ENCODE results near the gene DAGLB.
A peak's percentile ranks its signal among the peaks of the same experiment; 100 is the strongest.
"Not testable (repeated sequence)": the region's sequence is repeated elsewhere in the genome, so short reads cannot be mapped to it uniquely, and the experiment has no call there.

The DAGLB gene

DNA sequence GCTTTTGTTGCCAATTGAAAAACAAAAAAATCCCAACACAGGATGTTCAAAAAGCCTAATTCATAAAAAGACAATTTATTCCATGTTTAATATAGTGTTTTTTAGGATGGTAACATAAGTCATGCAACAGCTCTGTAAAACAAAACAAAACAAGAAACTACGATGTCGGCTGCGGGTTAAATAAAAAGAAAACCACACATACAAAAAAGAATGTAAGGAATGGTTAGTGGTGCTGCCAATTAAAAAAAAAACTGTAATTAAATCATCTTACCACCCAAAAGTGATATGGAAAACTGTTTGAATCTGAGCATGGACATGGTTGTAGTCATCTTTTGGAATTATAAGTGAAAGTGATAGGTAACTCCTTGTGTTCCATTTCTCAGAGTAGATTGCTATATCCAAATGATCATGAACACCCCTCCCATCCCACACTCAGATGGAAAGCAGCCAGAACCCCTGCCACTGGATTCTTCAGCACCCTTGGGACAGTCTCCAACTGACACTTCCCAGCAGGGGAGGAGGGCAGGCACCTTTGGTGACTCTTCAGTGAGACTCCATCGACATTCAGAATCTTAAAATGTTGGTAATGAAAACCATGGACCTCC is 14.3 kb upstream of the DAGLB start:
- no peak for DNase-seq (ENCODE audit: low read depth in 2 of 2)

DNA sequence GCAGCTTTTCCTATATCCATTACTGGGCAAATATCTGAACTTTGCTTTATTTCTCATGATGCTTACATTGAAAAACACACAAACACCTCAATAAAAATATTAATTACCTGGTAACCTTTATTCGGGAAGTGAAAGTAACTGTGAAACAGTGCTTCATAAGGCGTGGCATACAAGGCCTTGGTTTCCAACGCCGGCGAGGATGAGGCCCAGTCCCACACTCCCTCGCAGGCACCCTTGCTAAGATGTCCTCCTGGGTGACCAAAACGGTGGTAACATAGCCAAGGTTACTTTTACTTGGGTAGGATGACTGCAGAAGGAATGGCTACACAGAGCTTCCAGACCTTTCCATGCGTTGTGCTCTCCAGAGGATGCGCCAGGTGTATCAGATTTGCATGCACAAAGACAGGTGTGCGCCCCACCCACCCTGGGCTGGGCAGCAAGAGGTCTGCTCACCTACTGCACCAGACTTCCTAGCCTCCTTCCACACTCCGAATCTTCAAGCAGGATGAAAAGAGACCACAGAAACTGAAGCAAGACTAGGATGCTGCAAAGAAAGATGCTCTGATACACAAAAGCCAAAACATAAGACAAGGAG is 13.3 kb upstream of the DAGLB start:
- no peak for DNase-seq (ENCODE audit: low read depth in 2 of 2)

GRCh38 chr7:6460303-6460702 is 12.5 kb upstream of the DAGLB start:
- DNase-seq (ENCODE audit: low read depth in 2 of 2) = no peak

- DNase-seq (ENCODE audit: low read depth in 2 of 2) = not testable (repeated sequence)
These were observed 10.9 kb upstream of the DAGLB start for GRCh38 chr7:6458676-6459075.

- no peak for DNase-seq (ENCODE audit: low read depth in 2 of 2)
These were observed 6.0 kb upstream of the DAGLB start for GRCh38 chr7:6453734-6454133.

- no peak for DNase-seq (ENCODE audit: low read depth in 2 of 2)
These were observed 3.5 kb upstream of the DAGLB start for GRCh38 chr7:6451224-6451705.

GRCh38 chr7:6450591-6450990 is 2.8 kb upstream of the DAGLB start:
- DNase-seq (ENCODE audit: low read depth in 2 of 2) = not testable (repeated sequence)

DNA sequence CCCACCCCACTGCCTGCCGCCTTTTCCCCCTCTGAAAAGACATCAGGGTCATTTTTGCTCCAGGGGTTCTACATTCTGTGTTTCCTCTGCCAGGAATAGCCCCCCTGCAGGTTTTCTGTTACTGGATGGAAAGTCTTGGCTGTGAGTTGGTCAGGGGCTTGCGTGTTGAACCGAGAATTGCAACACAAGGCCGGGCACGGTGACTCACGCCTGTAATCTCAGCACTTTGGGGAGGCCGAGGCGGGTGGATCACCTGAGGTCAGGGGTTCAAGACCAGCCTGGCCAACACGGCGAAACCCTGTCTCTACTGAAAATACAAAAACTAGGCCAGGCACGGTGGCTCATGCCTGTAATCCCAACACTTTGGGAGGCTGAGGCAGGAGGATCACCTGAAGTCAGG is 2.1 kb upstream of the DAGLB start:
- DNase-seq (ENCODE audit: low read depth in 2 of 2) = not testable (repeated sequence)

DNA sequence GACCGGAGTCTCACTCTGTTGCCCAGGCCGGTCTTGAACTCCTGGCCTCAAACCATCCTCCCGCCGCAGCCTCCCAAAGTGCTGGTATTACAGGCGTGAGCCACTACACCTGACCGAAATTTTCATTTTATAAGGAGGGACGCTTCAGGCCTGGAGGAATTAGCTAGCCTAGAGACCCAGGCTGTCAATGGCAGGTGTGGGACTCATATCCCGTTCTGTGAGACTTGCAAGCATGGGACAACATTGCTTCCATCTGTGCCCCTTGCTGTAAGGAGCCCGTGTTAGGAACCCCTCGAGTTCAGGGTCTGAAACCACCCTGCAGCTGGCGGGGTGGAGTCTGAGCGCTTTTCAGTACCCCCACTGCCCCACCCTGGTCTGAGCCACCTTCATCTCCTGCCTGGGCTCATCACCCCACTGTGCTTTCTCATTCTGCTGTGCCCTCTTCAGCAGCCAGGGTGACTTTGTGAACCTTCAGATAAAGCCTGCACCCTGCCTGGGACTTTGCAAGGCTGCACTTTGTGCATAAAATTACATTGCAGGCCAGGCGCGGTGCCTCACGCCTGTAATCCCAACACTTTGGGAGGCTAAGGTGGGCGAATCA is 1.3 kb upstream of the DAGLB start:
- no peak for DNase-seq (ENCODE audit: low read depth in 2 of 2)

DNA sequence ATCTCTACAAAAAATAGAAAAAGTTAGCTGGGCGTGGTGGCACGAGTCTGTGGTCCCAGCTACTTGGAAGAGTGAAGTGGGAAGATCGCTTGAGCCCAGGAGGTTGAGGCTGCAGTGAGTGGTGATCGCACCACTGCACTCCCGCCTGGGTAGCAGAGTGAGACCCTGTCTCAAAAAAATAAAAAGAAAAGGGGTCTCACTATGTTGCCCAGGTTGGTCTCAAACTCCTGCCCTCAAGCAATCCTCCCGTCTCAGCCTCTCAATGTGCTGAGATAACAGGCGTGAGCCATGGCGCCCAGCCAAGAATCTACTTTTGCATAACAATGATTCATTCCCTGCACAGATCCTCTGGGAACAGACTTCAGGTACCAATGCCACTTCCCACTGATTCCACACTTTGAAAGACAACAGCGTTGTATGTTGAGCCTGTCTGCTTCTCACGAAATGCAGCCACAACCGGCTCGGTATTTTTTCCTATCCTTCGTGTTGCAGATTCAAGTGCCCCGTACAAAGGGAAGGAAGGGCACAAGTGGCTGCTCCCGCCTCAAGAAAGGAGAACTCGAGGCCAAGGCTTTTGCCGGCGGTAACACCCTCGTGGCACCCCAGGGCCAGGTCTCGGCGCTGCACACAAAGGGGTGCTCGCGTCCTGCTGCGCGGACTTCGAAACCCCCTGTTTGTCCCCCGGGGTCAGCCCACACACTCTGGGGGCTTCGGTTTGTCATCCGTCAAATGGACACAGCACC is 745 bp downstream of the DAGLB start:
- DNase-seq (ENCODE audit: low read depth in 2 of 2) = peak in 1 of 2 donors; percentile 10

DNA sequence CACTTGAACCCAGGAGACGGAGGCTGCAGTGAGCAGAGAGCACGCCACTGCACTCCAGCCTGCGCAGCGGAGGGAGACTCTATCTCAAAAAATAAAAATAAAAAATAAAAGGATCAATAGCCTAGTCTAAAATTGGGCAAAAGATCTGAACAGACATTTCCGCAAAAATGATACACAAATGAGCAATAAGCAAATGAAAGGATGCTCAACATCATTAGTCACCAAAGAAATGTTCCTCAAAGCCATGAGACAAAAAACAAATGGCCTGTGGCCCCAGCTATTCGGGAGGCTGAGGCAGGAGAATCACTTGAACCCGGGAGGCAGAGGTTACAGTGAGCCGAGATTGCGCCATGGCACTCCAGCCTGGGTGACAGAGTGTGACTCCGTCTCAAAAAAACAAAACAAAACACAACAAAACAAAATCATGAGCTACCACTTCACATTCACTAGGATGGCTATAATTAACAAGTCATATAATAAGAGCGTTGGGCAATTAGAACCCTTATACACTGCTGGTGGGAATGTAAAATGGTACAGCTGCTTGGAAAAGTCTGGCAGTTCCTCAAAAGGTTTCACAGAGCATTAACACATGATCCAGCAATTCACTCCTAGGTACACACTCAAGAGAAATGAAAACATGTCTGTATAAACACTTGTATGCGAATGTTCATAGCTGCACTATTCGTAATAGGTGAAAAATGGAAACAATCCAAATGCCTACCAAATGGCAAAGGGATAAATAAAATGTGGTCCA is 3.1 kb downstream of the DAGLB start:
- no peak for DNase-seq (ENCODE audit: low read depth in 2 of 2)

DNA sequence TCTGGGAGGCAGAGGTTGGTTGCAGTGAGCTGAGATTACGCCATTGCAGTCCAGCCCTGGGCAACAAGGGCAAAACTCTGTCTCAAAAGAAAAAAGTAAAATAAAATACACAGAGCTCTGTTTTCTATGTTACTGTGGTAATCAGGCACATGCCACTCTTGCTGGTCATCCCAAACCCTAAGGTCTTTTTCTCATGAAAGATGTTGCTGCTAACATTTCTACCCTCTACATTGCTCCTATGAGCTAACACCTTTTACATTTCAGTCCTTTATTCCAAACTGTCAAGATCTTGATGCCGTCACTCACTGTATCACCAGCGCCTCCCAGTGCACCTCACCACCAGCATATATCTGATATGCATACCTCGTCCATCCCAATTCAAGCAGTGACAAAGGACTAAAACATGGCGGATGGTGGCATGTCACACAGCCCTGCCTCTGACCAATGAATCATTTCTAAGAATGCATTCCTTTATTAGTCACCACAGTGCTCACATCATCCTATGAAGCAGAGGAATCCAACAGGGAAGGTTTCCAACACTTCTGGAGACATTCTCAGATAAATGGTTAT is 4.3 kb downstream of the DAGLB start:
- DNase-seq (ENCODE audit: low read depth in 2 of 2) = no peak

DNA sequence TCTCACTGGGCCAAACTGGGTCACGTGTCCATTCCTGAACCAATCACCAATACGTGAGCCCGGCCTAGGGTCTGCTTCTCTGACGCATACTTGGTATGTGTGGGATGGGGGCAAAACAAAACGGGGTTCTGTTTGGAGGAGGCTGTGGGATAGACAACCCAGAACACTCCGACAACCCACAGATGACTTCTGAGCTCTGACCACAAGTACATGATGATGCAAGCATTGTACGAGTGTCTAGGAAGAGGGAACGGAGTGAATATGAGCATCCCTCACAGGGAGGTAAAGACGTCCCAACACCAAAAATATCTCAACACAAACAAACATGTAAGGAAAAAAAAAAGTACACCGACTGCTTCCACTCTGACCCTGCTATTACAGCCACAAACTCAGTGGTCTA is 5.6 kb downstream of the DAGLB start:
- DNase-seq (ENCODE audit: low read depth in 2 of 2) = no peak

GRCh38 chr7:6440381-6440780 is 7.4 kb downstream of the DAGLB start:
- no peak for DNase-seq (ENCODE audit: low read depth in 2 of 2)

DNA sequence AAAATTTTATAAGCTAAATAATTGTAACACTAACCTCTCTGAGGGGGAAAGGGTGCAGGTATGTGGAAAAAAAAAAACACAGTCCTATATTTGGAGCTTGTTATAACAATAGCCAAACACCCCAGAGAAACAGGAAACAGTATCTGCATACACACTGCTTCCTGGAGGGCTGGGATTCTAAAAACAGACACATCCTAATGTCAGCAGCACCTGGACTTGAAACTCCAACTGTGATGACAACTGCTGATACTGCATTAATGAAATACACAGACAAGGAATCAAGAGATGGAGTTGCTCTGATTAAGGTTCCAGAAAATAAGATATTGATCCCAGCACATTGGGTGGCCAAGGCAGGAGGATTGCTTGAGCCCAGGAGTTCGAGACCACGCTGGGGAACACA is 9.3 kb downstream of the DAGLB start:
- DNase-seq (ENCODE audit: low read depth in 2 of 2) = no peak

DNA sequence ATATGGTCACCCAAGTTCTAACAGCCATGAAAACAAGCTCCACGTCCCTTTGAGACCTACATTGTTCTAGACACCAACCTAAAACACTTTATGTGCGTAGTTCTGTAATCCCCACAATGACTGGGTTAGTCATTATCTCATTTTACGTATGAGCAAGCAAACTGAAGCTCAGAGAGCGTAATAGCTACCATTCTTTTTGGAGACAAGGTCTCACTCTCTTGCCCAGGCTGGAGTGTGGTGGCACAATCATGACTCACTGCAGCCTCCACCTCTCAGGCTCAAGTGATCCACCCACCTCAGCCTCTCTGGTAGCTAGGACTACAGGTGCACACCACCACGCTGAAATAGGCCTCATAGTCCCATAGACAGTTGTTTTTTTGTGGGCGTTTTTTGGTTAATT is 10.5 kb downstream of the DAGLB start:
- no peak for DNase-seq (ENCODE audit: low read depth in 2 of 2)

DNA sequence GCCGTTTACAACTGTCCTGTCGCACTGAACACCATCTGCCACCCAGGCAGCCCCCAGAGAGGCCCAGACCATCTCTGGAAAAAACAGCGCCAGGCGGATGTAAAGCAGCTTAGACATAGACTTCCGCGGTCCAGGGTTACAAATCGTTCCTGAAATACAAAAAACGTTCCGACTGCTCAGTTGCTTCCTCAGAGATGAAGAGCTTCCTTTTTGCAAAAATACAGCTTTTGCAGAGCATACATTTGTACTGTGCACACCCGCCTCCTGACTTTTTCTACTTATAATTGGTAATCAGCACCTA is 11.4 kb downstream of the DAGLB start:
- DNase-seq (ENCODE audit: low read depth in 2 of 2) = no peak

GRCh38 chr7:6435486-6436384 is 12.0 kb downstream of the DAGLB start:
- peak; percentile 59 to 78 for DNase-seq (ENCODE audit: low read depth in 2 of 2)

DNA sequence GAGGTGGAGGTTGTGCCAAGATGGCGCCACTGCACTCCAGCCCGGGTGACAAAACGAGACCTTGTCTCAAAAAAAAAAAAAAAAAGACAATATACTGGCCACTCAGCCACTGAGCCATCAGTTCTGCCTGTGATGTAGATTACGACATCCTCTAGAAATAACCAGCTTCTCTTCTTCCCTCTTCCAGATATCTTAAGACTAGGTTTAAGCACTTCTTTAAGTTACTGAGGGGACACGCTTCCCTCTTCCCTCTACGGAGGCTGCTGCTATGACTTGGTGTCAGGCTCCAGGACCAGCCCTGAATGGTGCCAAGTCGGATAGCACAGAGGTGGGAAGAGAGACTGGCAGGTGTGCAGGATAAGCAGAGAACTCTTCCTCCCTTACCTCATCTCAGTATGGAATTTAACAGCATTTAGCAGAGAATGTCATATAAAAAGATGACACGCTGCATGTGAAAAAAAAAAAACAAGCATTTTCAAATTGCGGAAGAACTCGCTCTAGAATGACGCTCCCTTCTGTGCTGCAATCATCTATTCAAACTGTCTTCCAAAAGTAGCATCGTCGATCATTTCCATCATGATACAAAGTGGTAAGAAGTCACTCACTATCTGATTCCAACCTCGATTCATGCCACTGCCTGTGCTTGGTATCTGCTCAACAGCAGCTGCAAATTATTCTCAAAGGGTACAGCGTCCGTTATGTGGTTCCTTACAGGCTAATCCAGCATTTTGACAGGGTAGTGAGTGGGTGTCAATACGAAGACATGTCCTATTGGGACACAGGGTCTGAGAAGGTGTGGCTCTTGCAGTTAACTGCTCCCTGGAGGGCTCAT is 13.8 kb downstream of the DAGLB start:
- DNase-seq (ENCODE audit: low read depth in 2 of 2) = no peak

- no peak for DNase-seq (ENCODE audit: low read depth in 2 of 2)
These were observed 15.0 kb downstream of the DAGLB start for GRCh38 chr7:6432781-6433180.

Data from stimulated activated CD8-positive, alpha-beta memory T cell treated with anti-CD3 and anti-CD28 coated beads, Interleukin-15, amount 100 ng/mL, for 4 hours (primary cell).